T-helper 17 cell (primary cell): ENCODE results near the gene DRAP1. TPM values are rescaled to one million over a fixed set of nuclear protein-coding genes. Genes with fewer than 3 reads are reported as not detected.

Experiments
- ATAC-seq: fragments of 150-1000 bp; cut with Tn5 transposase; 2 replicates; pipeline ENCODE4 v1.10.0; 2021; ENCODE audit warnings: mild to moderate bottlenecking, moderate library complexity
- DNase-seq, 3 donors: peaks; one replicate each; pipeline versions ENCODE4 v3.0.0 to v3.0.0-alpha.2; 2020 to 2021
- H3K9me3 ChIP-seq: one replicate; pipeline ENCODE4 v1.7.0; 2013; ENCODE audit warnings: low read length, mild to moderate bottlenecking; ENCODE audit not compliant: control insufficient read depth, poor library complexity, severe bottlenecking
- H3K27ac Mint-ChIP-seq: one replicate; pipeline ENCODE4 v1.8.0; 2022; ENCODE audit warnings: mild to moderate bottlenecking, moderate library complexity, mixed read lengths
- H3K27me3 Mint-ChIP-seq: one replicate; pipeline ENCODE4 v1.8.0; 2022; ENCODE audit warnings: mixed read lengths
- H3K36me3 Mint-ChIP-seq: one replicate; pipeline ENCODE4 v1.8.0; 2022; ENCODE audit warnings: low read depth, mixed read lengths
- H3K4me1 Mint-ChIP-seq: one replicate; pipeline ENCODE4 v1.8.0; 2022; ENCODE audit warnings: mild to moderate bottlenecking, mixed read lengths
- H3K4me3 Mint-ChIP-seq: one replicate; pipeline ENCODE4 v1.8.0; 2022; ENCODE audit warnings: mild to moderate bottlenecking, moderate library complexity, mixed read lengths
- total RNA-seq, 4 donors: library from RNA in 2 of 4; stranded (reverse) in 2 of 4; gene quantifications; one replicate each; pipeline ENCODE4 v1.2.3 and lab custom pipeline; 2022 to 2026

DRAP1 gene
- 10 to 100 TPM; 63.1 to 65.7 TPM for total RNA-seq
- total RNA-seq (lab: John Stamatoyannopoulos, UW), result 45.5 to 87.1 reads per million in 2 donors

- peak within 1 kb of the TSS; percentile 86 for H3K27ac Mint-ChIP-seq
- peaks cover 29% of the 10 kb centered on the region for H3K4me1 Mint-ChIP-seq
- H3K4me3 Mint-ChIP-seq, result peak within 1 kb of the TSS; percentile 94
- no peaks in the 10 kb centered on the region for H3K9me3 ChIP-seq
- no peaks in the 10 kb centered on the region for H3K27me3 Mint-ChIP-seq
- H3K36me3 Mint-ChIP-seq, result no peaks in the 10 kb centered on the region
- ATAC-seq (peak; percentile 91), DNase-seq (peak; percentile 97 to 100 (median 100))
Measured at GRCh38 chr11:65919141-65919572, at the start of gene DRAP1. Gene DRAP1, plus strand, starts transcription at chr11:65919426. Its CDS starts 76 bp downstream, at chr11:65919502.

GRCh38 chr11:65869643-65870306, 49.5 kb upstream of the DRAP1 start:
- no peaks in the 10 kb centered on the region for H3K27me3 Mint-ChIP-seq
- H3K36me3 Mint-ChIP-seq, result no peaks in the 10 kb centered on the region
- H3K9me3 ChIP-seq, result no peaks in the 10 kb centered on the region
- ATAC-seq (no peak), DNase-seq (no peak)
- peaks cover 26% of the 10 kb centered on the region for H3K4me1 Mint-ChIP-seq
- H3K27ac Mint-ChIP-seq, result peak overlapping the region; percentile 60
- H3K4me3 Mint-ChIP-seq, result no peak overlapping the region

GRCh38 chr11:65870307-65870658, 48.9 kb upstream of the DRAP1 start:
- no peak for DNase-seq
- Mint-ChIP-seq H3K27me3 (no peaks in the 10 kb centered on the region), H3K27ac (peak overlapping the region; percentile 60), H3K4me1 (peaks cover 23% of the 10 kb centered on the region), H3K4me3 (no peak overlapping the region), H3K36me3 (no peaks in the 10 kb centered on the region)
- H3K9me3 ChIP-seq, result no peaks in the 10 kb centered on the region
- no peak for ATAC-seq

GRCh38 chr11:65870706-65871681, 48.2 kb upstream of the DRAP1 start:
- no peaks in the 10 kb centered on the region for H3K27me3 Mint-ChIP-seq
- ATAC-seq (no peak), DNase-seq (no peak)
- peak overlapping the region; percentile 55 for H3K4me3 Mint-ChIP-seq
- no peaks in the 10 kb centered on the region for H3K36me3 Mint-ChIP-seq
- H3K9me3 ChIP-seq, result no peaks in the 10 kb centered on the region
- peaks cover 22% of the 10 kb centered on the region for H3K4me1 Mint-ChIP-seq
- peak overlapping the region; percentile 37 for H3K27ac Mint-ChIP-seq

- H3K27me3 Mint-ChIP-seq, result no peaks in the 10 kb centered on the region
Measured at GRCh38 chr11:65871811-65872548, 47.2 kb upstream of the DRAP1 start.

GRCh38 chr11:65872586-65873317, 46.5 kb upstream of the DRAP1 start, which contains the start of gene EFEMP2:
Gene EFEMP2, minus strand, starts transcription at chr11:65872800. Its CDS starts 446 bp downstream, at chr11:65872354.
- ATAC-seq (no peak), DNase-seq (no peak)
- peak within 1 kb of the TSS; percentile 95 for H3K4me3 Mint-ChIP-seq
- peak within 1 kb of the TSS; percentile 92 for H3K27ac Mint-ChIP-seq
- H3K27me3 Mint-ChIP-seq, result no peaks in the 10 kb centered on the region
- no peaks in the 10 kb centered on the region for H3K36me3 Mint-ChIP-seq
- H3K4me1 Mint-ChIP-seq, result peaks cover 27% of the 10 kb centered on the region
- H3K9me3 ChIP-seq, result no peaks in the 10 kb centered on the region

More at GRCh38 chr11:65871811-65872548, 47.2 kb upstream of the DRAP1 start:
- H3K4me1 Mint-ChIP-seq, result peaks cover 24% of the 10 kb centered on the region
- H3K9me3 ChIP-seq, result no peaks in the 10 kb centered on the region
- no peaks in the 10 kb centered on the region for H3K36me3 Mint-ChIP-seq
- ATAC-seq (no peak), DNase-seq (no peak)
- no peak overlapping the region for H3K27ac Mint-ChIP-seq
- H3K4me3 Mint-ChIP-seq, result peak overlapping the region; percentile 55

GRCh38 chr11:65873318-65874156, 45.7 kb upstream of the DRAP1 start:
- peak; percentile 98 for ATAC-seq

GRCh38 chr11:65879617-65880016, 39.6 kb upstream of the DRAP1 start, which contains the start of gene CTSW:
Gene CTSW, plus strand, starts transcription at chr11:65879837. Its CDS starts 18 bp downstream, at chr11:65879855.
- no peak for DNase-seq
- H3K27ac Mint-ChIP-seq, result peak within 1 kb of the TSS; percentile 85
- peak; percentile 74 for ATAC-seq
- H3K4me1 Mint-ChIP-seq, result peaks cover 21% of the 10 kb centered on the region
- H3K4me3 Mint-ChIP-seq, result peak within 1 kb of the TSS; percentile 81
- no peaks in the 10 kb centered on the region for H3K9me3 ChIP-seq
- H3K36me3 Mint-ChIP-seq, result peaks cover 2% of the 10 kb centered on the region
- H3K27me3 Mint-ChIP-seq, result no peaks in the 10 kb centered on the region

More at GRCh38 chr11:65873318-65874156, 45.7 kb upstream of the DRAP1 start:
- DNase-seq, result peak; percentile 95 to 98 (median 97)
- peak overlapping the region; percentile 92 for H3K27ac Mint-ChIP-seq
- no peaks in the 10 kb centered on the region for H3K27me3 Mint-ChIP-seq
- H3K36me3 Mint-ChIP-seq, result no peaks in the 10 kb centered on the region
- H3K4me1 Mint-ChIP-seq, result peaks cover 31% of the 10 kb centered on the region
- H3K4me3 Mint-ChIP-seq, result peak overlapping the region; percentile 95
- no peaks in the 10 kb centered on the region for H3K9me3 ChIP-seq

- Mint-ChIP-seq H3K4me3 (peak overlapping the region; percentile 81), H3K4me1 (peaks cover 23% of the 10 kb centered on the region), H3K27me3 (no peaks in the 10 kb centered on the region), H3K27ac (peak overlapping the region; percentile 85), H3K36me3 (peaks cover 3% of the 10 kb centered on the region)
- DNase-seq (no peak), ATAC-seq (no peak)
- no peaks in the 10 kb centered on the region for H3K9me3 ChIP-seq
Measured at GRCh38 chr11:65880027-65880426, 39.2 kb upstream of the DRAP1 start.

GRCh38 chr11:65880844-65881421, 38.3 kb upstream of the DRAP1 start:
- ATAC-seq (no peak), DNase-seq (no peak)
- Mint-ChIP-seq H3K36me3 (peaks cover 3% of the 10 kb centered on the region), H3K27ac (peak overlapping the region; percentile 85), H3K27me3 (no peaks in the 10 kb centered on the region), H3K4me1 (peaks cover 23% of the 10 kb centered on the region), H3K4me3 (peak overlapping the region; percentile 39)
- no peaks in the 10 kb centered on the region for H3K9me3 ChIP-seq
